ENCODE measurements around the gene TAS2R3.

TAS2R3 gene

GRCh38 chr7:141722529-141722928 lies 41.4 kb upstream of the TAS2R3 start:
- H3K79me1 ChIP-seq (ENCODE audit: low read length), result no peaks in the 10 kb centered on the region
- no peaks in the 10 kb centered on the region for H3K27me3 ChIP-seq (ENCODE audit: insufficient read depth, low read length, poor library complexity)
- no peak overlapping the region for H3K9ac ChIP-seq (ENCODE audit: low read length)
- DNase-seq, result no peak
- no peak overlapping the region for H3K18ac ChIP-seq (ENCODE audit: low read length)
- H3K4ac ChIP-seq (ENCODE audit: low read depth, low read length), result no peak overlapping the region
- no peak overlapping the region for H3K23ac ChIP-seq (ENCODE audit: low read length)
- no peak overlapping the region for H4K8ac ChIP-seq (ENCODE audit: low read depth, low read length)
- no peak overlapping the region for H2BK5ac ChIP-seq (ENCODE audit: low read length)
- WGBS (ENCODE audit: extremely low coverage, insufficient coverage, low lambda C conversion rate), result no CpG with 5 or more reads among the region's 2 CpGs
- H2BK15ac ChIP-seq (replicated peaks; ENCODE audit: low read depth), result no peak overlapping the region
- H3K4me1 ChIP-seq (ENCODE audit: control insufficient read depth, low read depth, low read length), result no peaks in the 10 kb centered on the region
- no peaks in the 10 kb centered on the region for H3K79me2 ChIP-seq (ENCODE audit: control insufficient read depth, insufficient read depth, low read length)
- no peak overlapping the region for H3K56ac ChIP-seq (ENCODE audit: low read length)
- no peak overlapping the region for H3K27ac ChIP-seq (ENCODE audit: low read depth, low read length)
- no peak overlapping the region for H3K4me2 ChIP-seq (ENCODE audit: low read length)
- no peak overlapping the region for H3K4me3 ChIP-seq (ENCODE audit: low read length)
- H2AK5ac ChIP-seq (ENCODE audit: low read length), result no peak overlapping the region
- H3K36me3 ChIP-seq (ENCODE audit: control insufficient read depth, insufficient read depth, low read length), result no peaks in the 10 kb centered on the region
- H2BK120ac ChIP-seq (ENCODE audit: low read depth, low read length), result no peak overlapping the region
- H4K5ac ChIP-seq (ENCODE audit: low read length), result no peak overlapping the region

- no CpG with 5 or more reads among the region's 1 CpG for WGBS (ENCODE audit: extremely low coverage, insufficient coverage, low lambda C conversion rate)
Observed at GRCh38 chr7:141729020-141729419, 34.9 kb upstream of the TAS2R3 start.

GRCh38 chr7:141731476-141732149 lies 32.3 kb upstream of the TAS2R3 start:
- Histone ChIP-seq H3K4me1 (ENCODE audit: control insufficient read depth, low read depth, low read length) (no peaks in the 10 kb centered on the region), H3K4me2 (ENCODE audit: low read length) (no peak overlapping the region), H3K79me1 (ENCODE audit: low read length) (no peaks in the 10 kb centered on the region), H3K9ac (ENCODE audit: low read length) (no peak overlapping the region), H2BK5ac (ENCODE audit: low read length) (no peak overlapping the region), H3K18ac (ENCODE audit: low read length) (no peak overlapping the region), H2AK5ac (ENCODE audit: low read length) (no peak overlapping the region), H3K27me3 (ENCODE audit: insufficient read depth, low read length, poor library complexity) (no peaks in the 10 kb centered on the region), H3K79me2 (ENCODE audit: control insufficient read depth, insufficient read depth, low read length) (no peaks in the 10 kb centered on the region), H2BK15ac (replicated peaks; ENCODE audit: low read depth) (no peak overlapping the region), H3K23ac (ENCODE audit: low read length) (no peak overlapping the region), H3K4ac (ENCODE audit: low read depth, low read length) (no peak overlapping the region), H3K56ac (ENCODE audit: low read length) (no peak overlapping the region), H3K4me3 (ENCODE audit: low read length) (no peak overlapping the region), H2BK120ac (ENCODE audit: low read depth, low read length) (no peak overlapping the region), H3K27ac (ENCODE audit: low read depth, low read length) (no peak overlapping the region), H4K5ac (ENCODE audit: low read length) (no peak overlapping the region), H4K8ac (ENCODE audit: low read depth, low read length) (no peak overlapping the region), H3K36me3 (ENCODE audit: control insufficient read depth, insufficient read depth, low read length) (no peaks in the 10 kb centered on the region)
- no peak for DNase-seq
- no CpG with 5 or more reads among the region's 24 CpGs for WGBS (ENCODE audit: extremely low coverage, insufficient coverage, low lambda C conversion rate)

More at GRCh38 chr7:141729020-141729419, 34.9 kb upstream of the TAS2R3 start:
- Histone ChIP-seq H3K4me3 (ENCODE audit: low read length) (no peak overlapping the region), H3K4me1 (ENCODE audit: control insufficient read depth, low read depth, low read length) (no peaks in the 10 kb centered on the region), H3K4me2 (ENCODE audit: low read length) (no peak overlapping the region), H2BK15ac (replicated peaks; ENCODE audit: low read depth) (no peak overlapping the region), H3K27ac (ENCODE audit: low read depth, low read length) (no peak overlapping the region), H3K56ac (ENCODE audit: low read length) (no peak overlapping the region), H3K9ac (ENCODE audit: low read length) (no peak overlapping the region), H3K4ac (ENCODE audit: low read depth, low read length) (no peak overlapping the region), H3K18ac (ENCODE audit: low read length) (no peak overlapping the region), H4K8ac (ENCODE audit: low read depth, low read length) (no peak overlapping the region), H3K27me3 (ENCODE audit: insufficient read depth, low read length, poor library complexity) (no peaks in the 10 kb centered on the region), H3K23ac (ENCODE audit: low read length) (no peak overlapping the region), H2AK5ac (ENCODE audit: low read length) (no peak overlapping the region), H2BK120ac (ENCODE audit: low read depth, low read length) (no peak overlapping the region), H3K79me2 (ENCODE audit: control insufficient read depth, insufficient read depth, low read length) (no peaks in the 10 kb centered on the region), H3K79me1 (ENCODE audit: low read length) (no peaks in the 10 kb centered on the region), H4K5ac (ENCODE audit: low read length) (no peak overlapping the region), H2BK5ac (ENCODE audit: low read length) (no peak overlapping the region), H3K36me3 (ENCODE audit: control insufficient read depth, insufficient read depth, low read length) (no peaks in the 10 kb centered on the region)
- no peak for DNase-seq

- Histone ChIP-seq H3K4me2 (ENCODE audit: low read length) (no peak overlapping the region), H3K56ac (ENCODE audit: low read length) (peak overlapping the region; percentile 82), H3K79me1 (ENCODE audit: low read length) (peaks cover 3% of the 10 kb centered on the region), H3K36me3 (ENCODE audit: control insufficient read depth, insufficient read depth, low read length) (no peaks in the 10 kb centered on the region), H3K27me3 (ENCODE audit: insufficient read depth, low read length, poor library complexity) (no peaks in the 10 kb centered on the region), H3K4me1 (ENCODE audit: control insufficient read depth, low read depth, low read length) (peaks cover 3% of the 10 kb centered on the region), H2BK120ac (ENCODE audit: low read depth, low read length) (no peak overlapping the region), H3K79me2 (ENCODE audit: control insufficient read depth, insufficient read depth, low read length) (peaks cover 27% of the 10 kb centered on the region), H2BK5ac (ENCODE audit: low read length) (no peak overlapping the region), H2AK5ac (ENCODE audit: low read length) (no peak overlapping the region), H3K9ac (ENCODE audit: low read length) (peak overlapping the region; percentile 64), H3K4me3 (ENCODE audit: low read length) (no peak overlapping the region), H3K18ac (ENCODE audit: low read length) (no peak overlapping the region), H3K27ac (ENCODE audit: low read depth, low read length) (no peak overlapping the region), H4K8ac (ENCODE audit: low read depth, low read length) (peak overlapping the region; percentile 1), H2BK15ac (replicated peaks; ENCODE audit: low read depth) (no peak overlapping the region), H3K23ac (ENCODE audit: low read length) (no peak overlapping the region), H4K5ac (ENCODE audit: low read length) (no peak overlapping the region), H3K4ac (ENCODE audit: low read depth, low read length) (peak overlapping the region; percentile 45)
- DNase-seq, result no peak
- WGBS (ENCODE audit: extremely low coverage, insufficient coverage, low lambda C conversion rate), result no CpG with 5 or more reads among the region's 11 CpGs
Observed at GRCh38 chr7:141737118-141737835, 26.6 kb upstream of the TAS2R3 start.

- Histone ChIP-seq H3K4ac (ENCODE audit: low read depth, low read length) (peak within 1 kb of the TSS; percentile 45), H3K4me2 (ENCODE audit: low read length) (peak within 1 kb of the TSS; percentile 69), H3K23ac (ENCODE audit: low read length) (peak within 1 kb of the TSS; percentile 71), H4K5ac (ENCODE audit: low read length) (peak within 1 kb of the TSS; percentile 92), H3K56ac (ENCODE audit: low read length) (peak within 1 kb of the TSS; percentile 99), H3K27me3 (ENCODE audit: insufficient read depth, low read length, poor library complexity) (no peaks in the 10 kb centered on the region), H2BK15ac (replicated peaks; ENCODE audit: low read depth) (no peak within 1 kb of the TSS), H3K9ac (ENCODE audit: low read length) (peak within 1 kb of the TSS; percentile 98), H2AK5ac (ENCODE audit: low read length) (no peak within 1 kb of the TSS), H2BK5ac (ENCODE audit: low read length) (peak within 1 kb of the TSS; percentile 92), H4K8ac (ENCODE audit: low read depth, low read length) (peak within 1 kb of the TSS; percentile 84), H3K27ac (ENCODE audit: low read depth, low read length) (peak within 1 kb of the TSS; percentile 16), H3K18ac (ENCODE audit: low read length) (peak within 1 kb of the TSS; percentile 19), H3K36me3 (ENCODE audit: control insufficient read depth, insufficient read depth, low read length) (no peaks in the 10 kb centered on the region), H3K4me3 (ENCODE audit: low read length) (peak within 1 kb of the TSS; percentile 99), H3K79me1 (ENCODE audit: low read length) (peaks cover 3% of the 10 kb centered on the region), H2BK120ac (ENCODE audit: low read depth, low read length) (no peak within 1 kb of the TSS), H3K79me2 (ENCODE audit: control insufficient read depth, insufficient read depth, low read length) (peaks cover 27% of the 10 kb centered on the region), H3K4me1 (ENCODE audit: control insufficient read depth, low read depth, low read length) (peaks cover 3% of the 10 kb centered on the region)
- WGBS (ENCODE audit: extremely low coverage, insufficient coverage, low lambda C conversion rate), result no CpG with 5 or more reads among the region's 46 CpGs
- DNase-seq, result peak; percentile 98
Observed at GRCh38 chr7:141737836-141738591, 25.9 kb upstream of the TAS2R3 start, which contains the start of gene SSBP1. Gene SSBP1 (plus strand): TSS chr7:141738358. CDS start chr7:141739167, 809 bp downstream.
